Muscle of leg (tissue), 11 donors: ENCODE measurements around the gene TNFSF10. TPM values are rescaled to one million over a fixed set of nuclear protein-coding genes. Genes with fewer than 3 reads are reported as not detected.

Source experiments
- DNase-seq: peaks from one replicate; pipeline ENCODE4 v3.0.0; 2013
- H3K27ac ChIP-seq: one replicate; pipeline ENCODE4 v1.5.1; 2013; ENCODE audit warnings: mild to moderate bottlenecking, low read length, control low read depth
- H3K27me3 ChIP-seq: one replicate; pipeline ENCODE4 v1.6.1; 2013; ENCODE audit warnings: low read length; ENCODE audit not compliant: control insufficient read depth, insufficient read depth
- H3K36me3 ChIP-seq: one replicate; pipeline ENCODE4 v1.6.1; 2013; ENCODE audit warnings: low read length; ENCODE audit not compliant: control insufficient read depth, insufficient read depth
- H3K4me1 ChIP-seq: one replicate; pipeline ENCODE4 v1.6.1; 2013; ENCODE audit warnings: low read length; ENCODE audit not compliant: control insufficient read depth, insufficient read depth
- H3K4me3 ChIP-seq: one replicate; pipeline ENCODE4 v1.5.1; 2013; ENCODE audit warnings: low read length, control low read depth
- H3K9me3 ChIP-seq: replicated peaks from 2 replicates; pipeline ENCODE4 v1.6.1; 2013; ENCODE audit warnings: low read depth, low read length; ENCODE audit not compliant: control insufficient read depth
- WGBS: methylation state at CpG from one replicate; pipeline ENCODE4 v1.1.5; 2013; ENCODE audit warnings: missing lambda C conversion rate; ENCODE audit not compliant: insufficient coverage; 5-methylcytosine and 5-hydroxymethylcytosine counted together
- polyA plus RNA-seq, 8 donors: library from polyadenylated mRNA; unstranded; fragments of 120-200 nt; gene quantifications; one replicate each; pipeline versions ENCODE4 v1.2.1 to v1.2.3, GENCODE V29; 2013; ENCODE audit warnings: inconsistent platforms in 1 of 8, low replicate concordance in 1 of 8; ENCODE audit not compliant: insufficient read length in 8 of 8, insufficient read depth in 1 of 8
- total RNA-seq: library from RNA; stranded (reverse); fragments of 120-200 nt; gene quantifications from one replicate; pipeline ENCODE4 v1.2.4, GENCODE V29; 2013

TNFSF10 gene
- total and polyA plus RNA-seq, 9 donors, result 7.2 to 11.7 (median 8.9) TPM

GRCh38 chr3:172560026-172560425 lies 36.8 kb upstream of the TNFSF10 start:
- H3K4me1 ChIP-seq, result no peaks in the 10 kb centered on the region
- no CpG with 5 or more reads among the region's 4 CpGs for WGBS

DNA sequence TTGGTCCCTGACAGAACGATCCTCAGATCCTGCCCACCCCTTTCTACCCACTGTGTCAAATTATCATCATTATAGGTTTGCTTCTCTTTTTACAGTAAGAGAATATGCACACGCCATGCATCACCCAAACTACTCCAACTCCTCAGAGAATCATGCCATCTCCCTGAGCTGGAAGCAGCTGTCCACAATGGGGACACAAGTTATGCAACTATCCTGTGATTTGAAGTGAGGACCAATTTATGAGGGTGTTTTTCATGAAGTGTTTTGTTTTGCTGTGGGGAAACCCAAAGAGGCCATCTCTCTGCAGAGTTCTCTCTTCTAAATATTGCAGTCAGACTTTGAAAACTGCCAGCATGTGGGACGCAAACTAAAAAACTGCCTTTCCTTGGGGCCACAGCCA lies 35.8 kb upstream of the TNFSF10 start:
- DNase-seq, result peak; percentile 42
- H3K9me3 ChIP-seq, result no peaks in the 10 kb centered on the region
- H3K4me1 ChIP-seq, result no peaks in the 10 kb centered on the region

More at GRCh38 chr3:172560026-172560425, 36.8 kb upstream of the TNFSF10 start:
- no peak overlapping the region for H3K27ac ChIP-seq
- no peaks in the 10 kb centered on the region for H3K36me3 ChIP-seq
- DNase-seq, result no peak
- no peaks in the 10 kb centered on the region for H3K9me3 ChIP-seq
- H3K27me3 ChIP-seq, result no peaks in the 10 kb centered on the region
- H3K4me3 ChIP-seq, result no peak overlapping the region

DNA sequence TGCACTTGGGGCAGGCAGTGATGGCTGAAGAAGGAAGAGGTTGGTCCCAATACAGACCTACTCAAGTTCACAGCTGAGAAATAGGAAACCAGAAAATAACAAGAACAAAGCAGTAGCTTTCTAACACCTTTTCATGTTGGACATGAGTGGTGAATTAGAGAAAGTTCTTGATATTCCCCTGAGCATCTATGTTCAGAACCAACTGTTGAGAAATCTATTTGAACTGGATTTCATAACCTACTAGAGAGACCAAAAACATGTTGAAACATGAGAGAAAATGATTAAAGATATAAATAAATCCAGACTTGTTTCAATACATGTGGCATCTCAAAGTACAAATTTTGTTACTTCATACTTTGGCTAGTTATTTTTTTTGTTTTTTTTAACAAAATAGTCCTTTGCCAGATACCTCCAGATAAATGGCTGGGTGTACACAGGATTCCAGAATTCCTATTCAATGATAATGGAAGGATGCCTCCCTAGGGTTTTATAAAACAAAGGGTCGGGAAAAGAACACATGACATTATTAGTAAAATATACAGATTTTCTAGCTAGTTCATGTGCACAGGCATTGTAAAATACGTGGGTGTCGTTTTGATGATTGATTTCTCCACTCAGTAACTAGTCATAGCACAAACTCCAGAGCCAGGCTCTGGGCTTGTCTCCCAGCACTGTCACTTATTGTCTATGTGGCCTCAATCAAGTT lies 34.4 kb upstream of the TNFSF10 start:
- Histone ChIP-seq H3K4me3 (no peak overlapping the region), H3K27ac (no peak overlapping the region), H3K4me1 (no peaks in the 10 kb centered on the region), H3K9me3 (no peaks in the 10 kb centered on the region), H3K36me3 (no peaks in the 10 kb centered on the region), H3K27me3 (no peaks in the 10 kb centered on the region)
- DNase-seq, result no peak
- no CpG with 5 or more reads among the region's 3 CpGs for WGBS

More for the DNA sequence above, 35.8 kb upstream of the TNFSF10 start:
- Histone ChIP-seq H3K36me3 (no peaks in the 10 kb centered on the region), H3K27me3 (no peaks in the 10 kb centered on the region), H3K4me3 (no peak overlapping the region), H3K27ac (no peak overlapping the region)
- WGBS, result 83% methylated on average over 2 of the region's 3 CpGs

DNA sequence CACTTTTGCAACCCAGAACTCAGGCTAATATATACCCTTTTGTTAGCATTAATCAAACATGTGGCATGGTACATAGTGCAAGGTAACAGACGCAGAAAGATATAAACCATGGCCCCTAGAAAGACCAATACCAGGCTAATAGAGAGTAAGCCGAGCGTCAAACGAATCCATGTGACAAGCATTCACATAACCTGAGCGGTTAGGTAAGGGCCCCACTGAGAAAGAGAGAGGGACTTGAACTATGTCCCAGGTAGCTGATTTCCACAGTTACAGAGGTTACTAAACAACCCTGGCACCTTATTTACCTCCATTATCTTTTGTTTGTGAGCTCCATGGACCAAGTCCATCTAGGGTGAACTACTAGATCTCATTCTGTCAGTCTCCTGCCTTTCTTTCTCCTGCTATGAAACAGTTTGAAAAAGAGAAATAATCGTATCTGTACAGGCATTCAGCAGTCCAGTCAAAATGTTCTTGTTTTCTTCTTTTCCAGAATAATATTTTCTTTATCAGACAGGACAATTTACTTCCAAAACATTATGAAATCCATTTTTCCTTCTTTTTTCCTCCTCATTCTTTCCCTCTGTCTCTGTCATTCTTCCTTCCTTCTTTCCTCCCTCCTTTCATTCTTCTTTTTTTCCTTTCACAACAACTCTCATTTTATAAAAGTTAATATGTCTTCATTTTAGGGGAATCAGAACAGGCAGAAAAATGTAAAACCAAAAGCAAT lies 30.5 kb upstream of the TNFSF10 start:
- no peaks in the 10 kb centered on the region for H3K9me3 ChIP-seq
- no peak overlapping the region for H3K4me3 ChIP-seq
- no peak overlapping the region for H3K27ac ChIP-seq
- WGBS, result 100% methylated on average over 1 of the region's 6 CpGs
- no peaks in the 10 kb centered on the region for H3K4me1 ChIP-seq
- DNase-seq, result no peak
- no peaks in the 10 kb centered on the region for H3K36me3 ChIP-seq
- H3K27me3 ChIP-seq, result no peaks in the 10 kb centered on the region

- Histone ChIP-seq H3K27ac (no peak overlapping the region), H3K36me3 (no peaks in the 10 kb centered on the region), H3K27me3 (no peaks in the 10 kb centered on the region), H3K4me3 (no peak overlapping the region), H3K4me1 (no peaks in the 10 kb centered on the region), H3K9me3 (no peaks in the 10 kb centered on the region)
- DNase-seq, result no peak
Measured at GRCh38 chr3:172552607-172553006, 29.4 kb upstream of the TNFSF10 start.

- no peaks in the 10 kb centered on the region for H3K9me3 ChIP-seq
- no peak overlapping the region for H3K4me3 ChIP-seq
- H3K4me1 ChIP-seq, result no peaks in the 10 kb centered on the region
- no peak overlapping the region for H3K27ac ChIP-seq
- H3K36me3 ChIP-seq, result no peaks in the 10 kb centered on the region
- DNase-seq, result no peak
- no peaks in the 10 kb centered on the region for H3K27me3 ChIP-seq
- 80% methylated on average over 1 of the region's 1 CpG for WGBS
Measured at GRCh38 chr3:172551874-172552273, 28.6 kb upstream of the TNFSF10 start.

DNA sequence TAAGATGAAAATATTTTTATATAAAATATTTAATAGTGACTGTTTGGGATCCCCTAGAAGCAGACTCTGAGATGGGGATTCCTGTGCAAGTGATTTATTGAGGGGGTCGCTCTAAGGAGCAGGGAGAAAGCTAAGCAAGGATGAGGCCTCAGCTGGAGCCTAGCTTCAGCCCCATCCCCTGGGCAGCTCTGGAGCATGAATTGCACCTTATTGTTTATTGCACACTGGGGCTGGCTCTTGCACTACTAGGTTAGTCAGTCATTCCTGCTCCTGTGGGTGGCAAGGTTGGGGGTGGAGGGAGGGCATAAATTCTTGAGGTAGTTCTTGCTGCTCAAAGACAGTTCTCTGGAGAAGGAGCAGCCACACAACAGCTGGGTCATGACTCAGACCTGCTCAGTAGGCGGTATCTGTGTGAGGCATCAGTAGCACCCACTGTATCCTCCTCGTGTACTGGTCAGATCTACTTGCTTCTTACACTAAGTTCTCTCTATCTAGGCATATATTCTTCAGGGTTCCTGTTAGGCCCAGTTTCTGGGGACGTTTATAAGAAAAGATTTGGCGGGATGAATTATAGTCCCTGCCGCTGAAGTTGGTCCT lies 27.2 kb upstream of the TNFSF10 start:
- H3K27ac ChIP-seq, result no peak overlapping the region
- H3K9me3 ChIP-seq, result no peaks in the 10 kb centered on the region
- H3K27me3 ChIP-seq, result no peaks in the 10 kb centered on the region
- 73% methylated on average over 2 of the region's 6 CpGs for WGBS
- peaks cover 3% of the 10 kb centered on the region for H3K4me1 ChIP-seq
- DNase-seq, result no peak
- no peaks in the 10 kb centered on the region for H3K36me3 ChIP-seq
- H3K4me3 ChIP-seq, result no peak overlapping the region

DNA sequence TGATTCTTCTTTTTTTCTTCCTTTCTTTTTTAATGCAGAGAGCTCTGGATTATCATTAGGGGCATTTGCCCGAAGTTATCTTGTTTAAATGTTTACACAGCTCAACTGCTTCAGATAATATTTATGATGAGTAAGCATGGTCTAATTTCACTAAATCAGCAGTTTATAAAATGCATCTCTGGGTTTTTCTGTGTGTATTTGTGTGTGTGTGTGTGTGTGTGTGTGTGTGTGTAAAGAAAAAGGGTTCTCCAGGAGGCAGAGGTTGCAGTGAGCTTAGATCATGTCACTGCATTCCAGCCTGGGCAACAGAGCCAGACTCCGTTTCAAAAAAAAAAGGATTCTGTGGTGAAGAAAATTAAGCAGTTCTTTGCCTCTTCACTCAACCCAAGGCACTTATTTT lies 25.9 kb upstream of the TNFSF10 start:
- Histone ChIP-seq H3K27ac (no peak overlapping the region), H3K9me3 (no peaks in the 10 kb centered on the region), H3K4me1 (peaks cover 3% of the 10 kb centered on the region), H3K27me3 (no peaks in the 10 kb centered on the region), H3K4me3 (no peak overlapping the region), H3K36me3 (no peaks in the 10 kb centered on the region)
- no peak for DNase-seq
- no CpG with 5 or more reads among the region's 2 CpGs for WGBS

DNA sequence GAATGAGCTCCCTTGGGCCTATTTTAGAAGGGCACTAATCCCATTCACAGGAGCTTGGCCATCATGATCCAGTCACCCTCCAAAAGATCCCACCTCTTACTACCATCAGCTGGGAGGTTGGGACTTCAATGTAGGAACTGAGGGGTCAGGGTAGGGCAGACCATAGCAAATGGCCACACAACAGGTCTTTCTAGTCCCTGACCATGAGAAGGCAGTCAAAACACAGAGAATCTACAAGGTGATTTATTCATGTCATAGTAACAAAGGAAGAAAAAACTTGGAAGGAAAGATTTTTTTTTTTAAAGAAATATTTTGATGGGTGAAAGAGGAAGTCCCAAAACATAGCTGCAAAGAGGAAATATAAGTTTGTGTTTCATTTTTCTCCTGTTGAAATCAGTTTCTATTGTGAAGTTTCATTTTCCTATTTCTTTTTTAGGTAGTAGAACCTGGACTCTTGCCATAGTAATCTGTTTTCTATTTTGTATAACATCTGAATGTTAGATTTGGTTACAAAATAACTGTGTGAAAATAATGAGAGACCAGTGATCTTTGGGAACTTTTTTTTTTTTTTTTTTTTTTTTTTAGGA lies 23.5 kb upstream of the TNFSF10 start:
- H3K27me3 ChIP-seq, result no peaks in the 10 kb centered on the region
- no peak overlapping the region for H3K4me3 ChIP-seq
- peaks cover 3% of the 10 kb centered on the region for H3K4me1 ChIP-seq
- peak; percentile 56 for DNase-seq
- no peaks in the 10 kb centered on the region for H3K36me3 ChIP-seq
- no peaks in the 10 kb centered on the region for H3K9me3 ChIP-seq
- H3K27ac ChIP-seq, result no peak overlapping the region

DNA sequence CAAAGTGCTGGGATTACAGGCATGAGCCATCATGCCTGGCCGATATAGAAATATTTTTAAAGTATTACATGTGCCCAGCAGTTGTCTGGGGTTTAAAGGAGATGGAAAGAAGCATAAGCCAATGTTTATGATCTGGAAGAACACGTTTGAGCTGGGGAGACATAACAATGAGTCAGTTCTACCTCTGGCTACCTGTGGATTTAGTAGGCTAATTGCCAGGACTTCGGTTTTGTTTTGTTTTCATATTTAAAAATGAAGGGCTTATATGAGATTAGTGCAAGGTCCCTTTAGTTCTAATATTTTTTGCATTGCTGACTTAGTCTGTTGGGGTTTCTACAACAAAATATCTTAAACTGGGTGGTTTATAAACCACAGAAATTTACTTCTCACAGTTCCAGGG lies 22.9 kb upstream of the TNFSF10 start:
- 50% methylated on average over 1 of the region's 3 CpGs for WGBS
- no peaks in the 10 kb centered on the region for H3K36me3 ChIP-seq
- H3K4me3 ChIP-seq, result no peak overlapping the region
- H3K9me3 ChIP-seq, result no peaks in the 10 kb centered on the region
- H3K27ac ChIP-seq, result no peak overlapping the region
- DNase-seq, result no peak
- no peaks in the 10 kb centered on the region for H3K27me3 ChIP-seq
- peaks cover 3% of the 10 kb centered on the region for H3K4me1 ChIP-seq
